Motor neuron (in vitro differentiated cells): ENCODE results near the gene STATH. TPM values are rescaled to one million over a fixed set of nuclear protein-coding genes. Genes with fewer than 3 reads are reported as not detected.
"Not testable (repeated sequence)": the region's sequence is repeated elsewhere in the genome, so short reads cannot be mapped to it uniquely, and the experiment has no call there.

Experiments used
- ATAC-seq, 8 experiments: fragments of 200-7000 bp; cut with Tn5 transposase; replicated peaks in 6 of 8; 2 replicates each; pipeline ENCODE4 v1.8.0; 2021; ENCODE audit warnings: mild to moderate bottlenecking in 8 of 8, moderate library complexity in 8 of 8
- H3K27ac ChIP-seq, 2 donors: fragments of 250-450 bp; sonication (Bioruptor Pico); 2 replicates each; pipeline ENCODE4 v1.9.0; 2021; ENCODE audit warnings: antibody characterized with exemption in 2 of 2, mild to moderate bottlenecking in 2 of 2, moderate library complexity in 1 of 2
- H3K4me1 ChIP-seq, 2 donors: fragments of 250-450 bp; sonication (Bioruptor Pico); replicated peaks in 1 of 2; 2 replicates each; pipeline ENCODE4 v1.6.1; 2021; ENCODE audit warnings: antibody characterized with exemption in 2 of 2, mild to moderate bottlenecking in 2 of 2, moderate library complexity in 1 of 2
- H3K4me3 ChIP-seq, 5 donors: fragments of 250-450 bp; sonication (Bioruptor Pico); 2 replicates each; pipeline ENCODE4 v1.9.0; 2021; ENCODE audit warnings: antibody characterized with exemption in 5 of 5, mild to moderate bottlenecking in 5 of 5, moderate library complexity in 4 of 5
- WGBS, 10 experiments: fragments of 450-650 bp; shearing (Covaris generic); methylation state at CpG; one replicate each; pipeline ENCODE4 v1.0.0; 2022; 5-methylcytosine and 5-hydroxymethylcytosine counted together
- in situ Hi-C, 9 experiments: fragments of 400-800 bp; cut with MboI; loops; one replicate each; pipeline ENCODE4 v1.15.0; 2021; ENCODE audit warnings: low sequenced_read_pairs in 9 of 9, low pct_unique_long_range_greater_than_20kb in 2 of 9; ENCODE audit not compliant: unreplicated experiment in 9 of 9
- total RNA-seq, 8 experiments: library from RNA; unstranded; fragments of 300-600 nt; gene quantifications; 2 replicates each; pipeline versions ENCODE4 v1.2.3 to v1.2.4, GENCODE V29; 2022

Gene STATH
- total RNA-seq, 8 experiments from 2014 or later = not detected

GRCh38 chr4:70008771-70009170 is 13.0 kb downstream of the STATH start:
- WGBS, 10 experiments = 20 to 88% (median 72%) methylated on average over 3 of the region's 3 CpGs; no CpG with 5 or more reads in 1 of the 10 experiments
- in situ Hi-C loops = no loop called here
- Histone ChIP-seq H3K4me1 (no peaks in the 10 kb centered on the region), H3K4me3 (no peak overlapping the region), H3K27ac (no peak overlapping the region)
- no peak for ATAC-seq

GRCh38 chr4:70019006-70019405 is 23.2 kb downstream of the STATH start:
- H3K4me3 ChIP-seq, H3K4me1 ChIP-seq, ATAC-seq, in situ Hi-C loops, H3K27ac ChIP-seq: not testable (repeated sequence)
- no CpG with 5 or more reads among the region's 10 CpGs for WGBS, 10 experiments

GRCh38 chr4:70023218-70023617 is 27.5 kb downstream of the STATH start:
- no peak for ATAC-seq
- Histone ChIP-seq H3K4me3 (no peak overlapping the region), H3K27ac (no peak overlapping the region), H3K4me1 (no peaks in the 10 kb centered on the region)
- 12 to 93% (median 77%) methylated on average over 1 to 2 of the region's 2 CpGs for WGBS, 10 experiments
- in situ Hi-C loops = no loop called here

- Histone ChIP-seq H3K4me1 (no peaks in the 10 kb centered on the region), H3K27ac (no peak overlapping the region), H3K4me3 (no peak overlapping the region)
- 20 to 92% (median 83%) methylated on average over 1 to 5 of the region's 5 CpGs; no CpG with 5 or more reads in 1 of the 10 experiments for WGBS, 10 experiments
- ATAC-seq = no peak
- in situ Hi-C loops = no loop called here
Measured at GRCh38 chr4:70027011-70027410, 31.2 kb downstream of the STATH start.

- H3K27ac ChIP-seq, H3K4me1 ChIP-seq, ATAC-seq, in situ Hi-C loops, H3K4me3 ChIP-seq: not testable (repeated sequence)
- 25 to 100% (median 78%) methylated on average over 1 to 5 of the region's 7 CpGs; no CpG with 5 or more reads in 3 of the 10 experiments for WGBS, 10 experiments
Measured at GRCh38 chr4:70028159-70028558, 32.4 kb downstream of the STATH start, which contains the start of gene HTN3. TSS of gene HTN3 (plus strand) at chr4:70028459. CDS start at chr4:70030741, 2,282 bp downstream.

GRCh38 chr4:70037559-70037958 is 41.8 kb downstream of the STATH start:
- WGBS, 10 experiments = no CpG with 5 or more reads among the region's 18 CpGs
- H3K4me1 ChIP-seq, ATAC-seq, H3K4me3 ChIP-seq, in situ Hi-C loops, H3K27ac ChIP-seq: not testable (repeated sequence)

- H3K4me3 ChIP-seq, H3K27ac ChIP-seq, in situ Hi-C loops, H3K4me1 ChIP-seq, ATAC-seq: not testable (repeated sequence)
Measured at GRCh38 chr4:70039928-70040327, 44.2 kb downstream of the STATH start.

GRCh38 chr4:70041652-70042286 is 46.0 kb downstream of the STATH start:
- in situ Hi-C loops = no loop called here
- WGBS, 10 experiments = 30 to 100% (median 96%) methylated on average over 1 to 4 of the region's 7 CpGs; no CpG with 5 or more reads in 3 of the 10 experiments
- Histone ChIP-seq H3K27ac (no peak overlapping the region), H3K4me3 (no peak overlapping the region), H3K4me1 (no peaks in the 10 kb centered on the region)
- ATAC-seq = no peak

GRCh38 chr4:70050138-70050537 is 54.4 kb downstream of the STATH start, which contains the start of gene HTN1:
TSS of gene HTN1 (plus strand) at chr4:70050438. CDS start at chr4:70053077, 2,639 bp downstream.
- H3K27ac ChIP-seq, ATAC-seq, in situ Hi-C loops, H3K4me1 ChIP-seq, H3K4me3 ChIP-seq: not testable (repeated sequence)
- 32 to 94% (median 79%) methylated on average over 1 to 4 of the region's 6 CpGs; no CpG with 5 or more reads in 2 of the 10 experiments for WGBS, 10 experiments

Other genes with a start within 250 kb of the STATH start
- gene SULT1B1, start 235.3 kb upstream of the STATH start, total RNA-seq = 1 to 10 TPM in 1 of 8 experiments, under 1 TPM in 6, not detected in 1; under 0.01 to 1.6 (median 0.19) TPM
- gene SULT1E1, start 135.8 kb upstream of the STATH start, total RNA-seq = 10 to 100 TPM in 2 of 8 experiments, 1 to 10 TPM in 2, under 1 TPM in 2, not detected in 2; 0.11 to 26.0 (median 4.2) TPM
- gene CSN1S1, start 64.9 kb upstream of the STATH start, total RNA-seq = not detected
- gene CSN2, start 30.2 kb upstream of the STATH start, total RNA-seq = under 1 TPM in 4 of 8 experiments, not detected in 4; 0.17 to 0.42 (median 0.23) TPM
- not detected for gene HTN3, start 32.5 kb downstream of the STATH start, total RNA-seq
- gene HTN1, start 54.5 kb downstream of the STATH start, total RNA-seq = under 1 TPM in 2 of 8 experiments, not detected in 6; 0.28 to 0.33 TPM
- 1 to 10 TPM in 1 of 8 experiments, under 1 TPM in 7; 0.04 to 1.7 (median 0.28) TPM for gene PRR27, start 158.3 kb downstream of the STATH start, total RNA-seq
- gene ODAM, start 199.8 kb downstream of the STATH start, total RNA-seq = under 1 TPM in 1 of 8 experiments, not detected in 7; 0.40 TPM
- gene FDCSP, start 230.2 kb downstream of the STATH start, total RNA-seq = 100 to 1,000 TPM in 1 of 8 experiments, 10 to 100 TPM in 2, not detected in 5; 12.8 to 113 (median 93.4) TPM
- gene CSN3, start 246.6 kb downstream of the STATH start, total RNA-seq = 1 to 10 TPM in 1 of 8 experiments, under 1 TPM in 1, not detected in 6; 0.52 to 1.2 TPM